MM.1S (cell line): Measurements from ENCODE around the gene TMEM238L.
"Not testable (repeated sequence)": the region's sequence is repeated elsewhere in the genome, so short reads cannot be mapped to it uniquely, and the experiment has no call there.

Experiments
- DNase-seq: peaks from one replicate; pipeline ENCODE4 v3.0.0-alpha.2; 2015
- H2AFZ ChIP-seq: fragments of 300-600 bp; sonication (generic); 2 replicates; pipeline ENCODE4 v1.6.0; 2016; ENCODE audit warnings: antibody characterized with exemption, low read length
- H3F3A ChIP-seq: fragments of 300-600 bp; sonication (generic); 2 replicates; pipeline ENCODE4 v1.6.1; 2016; ENCODE audit warnings: mild to moderate bottlenecking, antibody characterized with exemption, low read length, moderate library complexity, mixed read lengths; ENCODE audit not compliant: insufficient read depth
- H3K27ac ChIP-seq: fragments of 300-600 bp; sonication (generic); 2 replicates; pipeline ENCODE4 v1.5.1; 2016; ENCODE audit warnings: mild to moderate bottlenecking, low read length
- H3K27me3 ChIP-seq: fragments of 300-600 bp; sonication (generic); replicated peaks from 2 replicates; pipeline ENCODE4 v1.6.0; 2016; ENCODE audit warnings: low read length; ENCODE audit not compliant: insufficient read depth
- H3K36me3 ChIP-seq: fragments of 300-600 bp; sonication (generic); replicated peaks from 2 replicates; pipeline ENCODE4 v1.6.1; 2016; ENCODE audit warnings: mild to moderate bottlenecking, low read length, mixed read lengths; ENCODE audit not compliant: insufficient read depth
- H3K4me1 ChIP-seq: fragments of 300-600 bp; sonication (generic); 2 replicates; pipeline ENCODE4 v1.6.1; 2016; ENCODE audit warnings: low read length, mixed read lengths
- H3K4me2 ChIP-seq: fragments of 300-600 bp; sonication (generic); 2 replicates; pipeline ENCODE4 v1.6.0; 2016; ENCODE audit warnings: low read depth, low read length
- H3K4me3 ChIP-seq: fragments of 300-600 bp; sonication (generic); 2 replicates; pipeline ENCODE4 v1.5.1; 2016; ENCODE audit warnings: low read length, mixed read lengths
- H3K79me2 ChIP-seq: fragments of 300-600 bp; sonication (generic); 2 replicates; pipeline ENCODE4 v1.6.1; 2016; ENCODE audit warnings: mixed run types, low read length, mixed read lengths
- H3K9ac ChIP-seq: fragments of 300-600 bp; sonication (generic); 2 replicates; pipeline ENCODE4 v1.6.1; 2016; ENCODE audit warnings: low read length, mixed read lengths
- H3K9me2 ChIP-seq: fragments of 300-600 bp; sonication (generic); replicated peaks from 2 replicates; pipeline ENCODE4 v1.6.1; 2016; ENCODE audit warnings: mild to moderate bottlenecking, low read length, mixed read lengths; ENCODE audit not compliant: insufficient read depth
- H3K9me3 ChIP-seq: fragments of 300-600 bp; sonication (generic); replicated peaks from 2 replicates; pipeline ENCODE4 v1.6.1; 2016; ENCODE audit warnings: mild to moderate bottlenecking, low read length, mixed read lengths; ENCODE audit not compliant: insufficient read depth
- H4K20me1 ChIP-seq: fragments of 300-600 bp; sonication (generic); 2 replicates; pipeline ENCODE4 v1.6.1; 2016; ENCODE audit warnings: mild to moderate bottlenecking, low read length, moderate library complexity, mixed read lengths; ENCODE audit not compliant: insufficient read depth
- EZH2 ChIP-seq: fragments of 300-600 bp; sonication (generic); optimal IDR thresholded peaks from 2 replicates; pipeline ENCODE3; 2017; ENCODE audit warnings: low read depth, mild to moderate bottlenecking, antibody characterized with exemption, low read length, mixed read lengths
- EZH2phosphoT487 ChIP-seq: fragments of 300-600 bp; sonication (generic); IDR thresholded peaks from 2 replicates; pipeline ENCODE4 v1.6.1; 2018; ENCODE audit warnings: antibody characterized with exemption, low read length
- TF ChIP-seq, protein P1 (sequence below): fragments of 300-600 bp; sonication (generic); IDR thresholded peaks from 2 replicates; pipeline ENCODE4 v1.5.1; 2016; ENCODE audit warnings: antibody characterized with exemption, low read length, mixed read lengths

The TMEM238L gene, protein sequence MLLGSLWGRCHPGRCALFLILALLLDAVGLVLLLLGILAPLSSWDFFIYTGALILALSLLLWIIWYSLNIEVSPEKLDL

DNA sequence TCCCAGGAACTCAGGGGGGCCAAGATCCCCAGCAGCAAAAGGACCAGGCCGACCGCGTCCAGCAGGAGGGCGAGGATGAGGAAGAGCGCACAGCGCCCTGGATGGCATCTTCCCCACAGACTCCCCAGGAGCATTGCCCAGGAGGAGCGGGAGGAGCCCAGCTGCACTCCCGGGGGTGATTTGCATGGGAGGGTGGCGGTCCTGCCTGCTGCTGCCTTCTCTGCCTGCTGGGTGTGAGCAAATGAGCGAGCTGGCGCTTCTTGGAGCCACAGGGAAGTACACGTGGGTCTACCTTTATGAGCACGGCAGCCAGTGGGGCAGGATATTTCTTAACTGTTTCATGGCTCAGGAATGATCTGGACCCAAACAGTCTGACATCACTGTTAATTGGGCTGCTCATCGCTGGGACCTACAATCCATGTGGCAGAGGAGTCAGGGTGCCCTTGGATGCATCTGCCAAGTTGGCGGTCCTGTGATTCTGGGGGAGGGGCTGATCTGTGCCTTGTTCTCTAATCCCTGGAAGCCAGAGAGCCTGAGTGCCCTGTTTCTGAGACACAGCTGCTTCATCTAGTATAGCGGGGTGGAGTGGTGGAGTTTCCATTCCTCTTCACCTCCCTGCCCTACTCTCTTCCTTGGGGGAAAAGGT, at the start of gene TMEM238L:
TMEM238L (minus strand) TSS at position 270 of the 646 bp plus-strand sequence; CDS start at position 134, 136 bp downstream.
- no peak within 1 kb of the TSS for H3K4me2 ChIP-seq
- H3K79me2 ChIP-seq = no peaks in the 10 kb centered on the region
- no peaks in the 10 kb centered on the region for H3K36me3 ChIP-seq
- no peaks in the 10 kb centered on the region for H3K9me2 ChIP-seq
- H3K9me3 ChIP-seq = no peaks in the 10 kb centered on the region
- H2AFZ ChIP-seq = no peak within 1 kb of the TSS
- H3K27me3 ChIP-seq = no peaks in the 10 kb centered on the region
- DNase-seq = no peak
- TF ChIP-seq, protein P1, sequence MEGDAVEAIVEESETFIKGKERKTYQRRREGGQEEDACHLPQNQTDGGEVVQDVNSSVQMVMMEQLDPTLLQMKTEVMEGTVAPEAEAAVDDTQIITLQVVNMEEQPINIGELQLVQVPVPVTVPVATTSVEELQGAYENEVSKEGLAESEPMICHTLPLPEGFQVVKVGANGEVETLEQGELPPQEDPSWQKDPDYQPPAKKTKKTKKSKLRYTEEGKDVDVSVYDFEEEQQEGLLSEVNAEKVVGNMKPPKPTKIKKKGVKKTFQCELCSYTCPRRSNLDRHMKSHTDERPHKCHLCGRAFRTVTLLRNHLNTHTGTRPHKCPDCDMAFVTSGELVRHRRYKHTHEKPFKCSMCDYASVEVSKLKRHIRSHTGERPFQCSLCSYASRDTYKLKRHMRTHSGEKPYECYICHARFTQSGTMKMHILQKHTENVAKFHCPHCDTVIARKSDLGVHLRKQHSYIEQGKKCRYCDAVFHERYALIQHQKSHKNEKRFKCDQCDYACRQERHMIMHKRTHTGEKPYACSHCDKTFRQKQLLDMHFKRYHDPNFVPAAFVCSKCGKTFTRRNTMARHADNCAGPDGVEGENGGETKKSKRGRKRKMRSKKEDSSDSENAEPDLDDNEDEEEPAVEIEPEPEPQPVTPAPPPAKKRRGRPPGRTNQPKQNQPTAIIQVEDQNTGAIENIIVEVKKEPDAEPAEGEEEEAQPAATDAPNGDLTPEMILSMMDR = no peak
- TF ChIP-seq EZH2phosphoT487 (no peak), EZH2 (no peak)
- no peaks in the 10 kb centered on the region for H4K20me1 ChIP-seq
- no peak within 1 kb of the TSS for H3K27ac ChIP-seq
- H3F3A ChIP-seq = no peaks in the 10 kb centered on the region
- H3K4me3 ChIP-seq = no peak within 1 kb of the TSS
- H3K4me1 ChIP-seq = no peaks in the 10 kb centered on the region
- H3K9ac ChIP-seq = no peak within 1 kb of the TSS

DNA sequence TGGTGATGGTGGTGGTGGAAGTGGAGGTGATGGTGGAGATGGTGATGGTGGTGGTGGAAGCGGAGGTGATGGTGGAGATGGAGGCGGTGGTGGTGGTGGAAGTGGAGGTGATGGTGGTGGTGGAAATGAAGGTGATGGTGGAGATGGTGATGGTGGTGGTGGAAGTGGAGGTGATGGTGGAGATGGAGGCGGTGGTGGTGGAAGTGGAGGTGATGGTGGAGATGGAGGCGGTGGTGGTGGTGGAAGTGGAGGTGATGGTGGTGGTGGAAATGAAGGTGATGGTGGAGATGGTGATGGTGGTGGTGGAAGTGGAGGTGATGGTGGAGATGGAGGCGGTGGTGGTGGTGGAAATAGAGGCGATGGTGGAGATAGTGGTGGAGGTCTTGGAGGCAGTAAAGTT, 42.7 kb upstream of the TMEM238L start:
- not testable (repeated sequence) for H3K79me2 ChIP-seq, H4K20me1 ChIP-seq, H3K4me1 ChIP-seq, H3K27me3 ChIP-seq, DNase-seq, H3K9ac ChIP-seq, H3K9me2 ChIP-seq, H2AFZ ChIP-seq, H3K4me2 ChIP-seq, H3K36me3 ChIP-seq, H3K27ac ChIP-seq, H3F3A ChIP-seq, H3K9me3 ChIP-seq, H3K4me3 ChIP-seq

DNA sequence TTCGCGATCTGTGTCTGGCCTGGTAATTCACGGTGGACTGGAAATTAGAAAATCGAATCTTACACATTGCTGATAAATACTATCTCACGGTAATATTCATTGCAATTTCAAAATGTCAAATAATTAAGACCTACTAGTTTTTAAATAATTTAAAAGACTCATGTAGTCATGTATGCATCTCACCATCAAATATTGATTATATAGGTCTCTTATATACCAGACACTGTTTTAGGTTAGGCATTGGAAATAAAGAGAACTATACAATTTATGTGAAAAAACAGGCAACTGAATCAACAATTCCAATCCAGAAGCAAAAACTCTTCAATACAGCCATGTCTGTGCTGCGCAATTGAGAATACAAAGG, 41.5 kb upstream of the TMEM238L start:
- Histone ChIP-seq H2AFZ (no peak overlapping the region), H3K9me2 (no peaks in the 10 kb centered on the region), H4K20me1 (no peaks in the 10 kb centered on the region), H3K9me3 (no peaks in the 10 kb centered on the region), H3K4me2 (peak overlapping the region; percentile 40; the same call in 1 of the 2 replicates), H3K9ac (no peak overlapping the region), H3K4me3 (peak overlapping the region; percentile 22; the same call in 1 of the 2 replicates), H3K36me3 (no peaks in the 10 kb centered on the region), H3K4me1 (no peaks in the 10 kb centered on the region), H3K27me3 (no peaks in the 10 kb centered on the region), H3F3A (no peaks in the 10 kb centered on the region), H3K27ac (no peak overlapping the region), H3K79me2 (no peaks in the 10 kb centered on the region)
- TF ChIP-seq, protein P1 = no peak
- TF ChIP-seq EZH2phosphoT487 (no peak), EZH2 (no peak)
- no peak for DNase-seq

DNA sequence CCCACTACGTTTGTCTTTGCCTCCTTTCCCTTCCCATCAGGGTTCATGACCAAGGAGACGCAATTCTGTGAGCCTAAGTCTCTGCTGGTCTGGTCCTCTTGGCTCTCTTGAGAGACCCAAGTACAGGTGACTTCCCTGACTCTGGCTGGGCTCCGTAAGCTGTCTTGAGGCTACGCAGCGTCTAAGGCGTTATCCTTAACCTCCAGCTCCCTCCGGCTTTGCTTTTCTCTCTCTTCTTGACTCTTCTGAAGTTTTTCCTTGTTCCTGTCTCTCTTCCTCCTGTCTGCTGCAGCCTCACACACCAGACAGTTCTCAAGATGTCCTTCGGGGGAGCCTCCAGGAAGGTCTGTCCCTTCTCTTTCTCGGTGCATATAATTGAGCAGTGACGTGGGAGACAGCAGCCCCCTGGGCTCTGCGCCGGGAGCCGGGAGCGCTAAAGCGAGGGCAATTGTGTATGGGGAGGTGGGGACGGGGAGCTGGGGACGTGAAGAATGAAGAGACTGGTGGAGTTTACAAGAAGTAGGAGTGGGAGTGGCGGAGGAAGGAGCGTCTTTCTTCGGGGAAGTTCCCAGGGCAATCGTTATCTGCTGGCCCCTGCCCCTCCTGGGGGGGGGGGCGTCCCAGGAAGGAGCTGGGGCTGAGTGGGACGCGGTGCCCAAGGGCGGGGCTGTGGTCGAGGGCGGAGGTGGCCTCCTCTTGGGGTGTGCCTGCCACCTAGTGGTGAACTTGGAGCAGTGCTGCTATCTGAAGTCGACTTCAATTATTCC, 40.9 kb upstream of the TMEM238L start:
- Histone ChIP-seq H3K9me2 (no peaks in the 10 kb centered on the region), H3K27me3 (no peaks in the 10 kb centered on the region), H3K4me2 (peak overlapping the region; percentile 40), H3K79me2 (no peaks in the 10 kb centered on the region), H3K9ac (no peak overlapping the region), H4K20me1 (no peaks in the 10 kb centered on the region), H3K4me1 (no peaks in the 10 kb centered on the region), H3F3A (no peaks in the 10 kb centered on the region), H3K36me3 (no peaks in the 10 kb centered on the region), H2AFZ (peak overlapping the region; percentile 57), H3K4me3 (peak overlapping the region; percentile 22), H3K27ac (no peak overlapping the region), H3K9me3 (no peaks in the 10 kb centered on the region)
- no peak for TF ChIP-seq EZH2
- TF ChIP-seq, protein P1 = peak; percentile 90
- DNase-seq = peak; percentile 41
